Mucosa of stomach (tissue), 1 donor: ENCODE measurements around the gene TSPAN18.
"Not testable (repeated sequence)": the region's sequence is repeated elsewhere in the genome, so short reads cannot be mapped to it uniquely, and the experiment has no call there.

Source experiments
- H3K27me3 ChIP-seq: one replicate; pipeline ENCODE4 v1.7.0; 2013; ENCODE audit warnings: mild to moderate bottlenecking, low read length; ENCODE audit not compliant: control insufficient read depth, insufficient read depth
- H3K36me3 ChIP-seq: one replicate; pipeline ENCODE4 v1.7.0; 2013; ENCODE audit warnings: low read length; ENCODE audit not compliant: control insufficient read depth, insufficient read depth
- H3K4me1 ChIP-seq: one replicate; pipeline ENCODE4 v1.7.0; 2013; ENCODE audit warnings: mild to moderate bottlenecking, low read length; ENCODE audit not compliant: control insufficient read depth, insufficient read depth
- H3K4me3 ChIP-seq: one replicate; pipeline ENCODE4 v1.7.0; 2013; ENCODE audit warnings: low read length
- H3K9ac ChIP-seq: one replicate; pipeline ENCODE4 v1.7.0; 2013; ENCODE audit warnings: mild to moderate bottlenecking, low read length, moderate library complexity
- H3K9me3 ChIP-seq: one replicate; pipeline ENCODE4 v1.7.0; 2013; ENCODE audit warnings: mild to moderate bottlenecking, low read length, moderate library complexity; ENCODE audit not compliant: control insufficient read depth
- donor health status: Pancreatic carcinoma.

TSPAN18 gene

GRCh38 chr11:44863231-44863630, 136.5 kb downstream of the TSPAN18 start:
- Histone ChIP-seq H3K4me3 (no peak overlapping the region), H3K36me3 (no peaks in the 10 kb centered on the region), H3K27me3 (peaks cover under 1% of the 10 kb centered on the region), H3K4me1 (peaks cover 17% of the 10 kb centered on the region), H3K9me3 (no peaks in the 10 kb centered on the region), H3K9ac (no peak overlapping the region)

GRCh38 chr11:44865866-44866272, 139.1 kb downstream of the TSPAN18 start:
- H3K27me3 ChIP-seq: peaks cover 2% of the 10 kb centered on the region
- H3K4me3 ChIP-seq: no peak overlapping the region
- H3K9ac ChIP-seq: no peak overlapping the region
- peaks cover 17% of the 10 kb centered on the region for H3K4me1 ChIP-seq
- no peaks in the 10 kb centered on the region for H3K36me3 ChIP-seq
- H3K9me3 ChIP-seq: no peaks in the 10 kb centered on the region

- peaks cover 17% of the 10 kb centered on the region for H3K4me1 ChIP-seq
- H3K9ac ChIP-seq: no peak overlapping the region
- H3K4me3 ChIP-seq: no peak overlapping the region
- H3K9me3 ChIP-seq: no peaks in the 10 kb centered on the region
- H3K27me3 ChIP-seq: peaks cover 2% of the 10 kb centered on the region
- peaks cover 2% of the 10 kb centered on the region for H3K36me3 ChIP-seq
These were observed 139.5 kb downstream of the TSPAN18 start for GRCh38 chr11:44866286-44866685.

- H3K9me3 ChIP-seq: peaks cover 3% of the 10 kb centered on the region
- peaks cover 5% of the 10 kb centered on the region for H3K36me3 ChIP-seq
- peaks cover 2% of the 10 kb centered on the region for H3K27me3 ChIP-seq
- H3K9ac ChIP-seq: no peak overlapping the region
- H3K4me3 ChIP-seq: no peak overlapping the region
- H3K4me1 ChIP-seq: peaks cover 1% of the 10 kb centered on the region
These were observed 141.3 kb downstream of the TSPAN18 start for GRCh38 chr11:44868021-44868420.

- H3K9ac ChIP-seq: no peak overlapping the region
- no peak overlapping the region for H3K4me3 ChIP-seq
- H3K9me3 ChIP-seq: peaks cover 3% of the 10 kb centered on the region
- peaks cover 2% of the 10 kb centered on the region for H3K27me3 ChIP-seq
- H3K36me3 ChIP-seq: peaks cover 5% of the 10 kb centered on the region
- no peaks in the 10 kb centered on the region for H3K4me1 ChIP-seq
These were observed 142.0 kb downstream of the TSPAN18 start for GRCh38 chr11:44868455-44869421.

- Histone ChIP-seq H3K4me1 (no peaks in the 10 kb centered on the region), H3K9ac (no peak overlapping the region), H3K4me3 (no peak overlapping the region)
These were observed 143.4 kb downstream of the TSPAN18 start for GRCh38 chr11:44870181-44870580.

GRCh38 chr11:44870615-44871176, 143.9 kb downstream of the TSPAN18 start:
- Histone ChIP-seq H3K27me3 (peaks cover 2% of the 10 kb centered on the region), H3K4me1 (no peaks in the 10 kb centered on the region), H3K9ac (no peak overlapping the region), H3K36me3 (peaks cover 5% of the 10 kb centered on the region), H3K9me3 (peaks cover 3% of the 10 kb centered on the region), H3K4me3 (no peak overlapping the region)

More at GRCh38 chr11:44870181-44870580, 143.4 kb downstream of the TSPAN18 start:
- peaks cover 5% of the 10 kb centered on the region for H3K36me3 ChIP-seq
- peaks cover 2% of the 10 kb centered on the region for H3K27me3 ChIP-seq
- peaks cover 3% of the 10 kb centered on the region for H3K9me3 ChIP-seq

- not testable (repeated sequence) for H3K9ac ChIP-seq, H3K9me3 ChIP-seq, H3K4me3 ChIP-seq, H3K36me3 ChIP-seq, H3K27me3 ChIP-seq, H3K4me1 ChIP-seq
These were observed 144.9 kb downstream of the TSPAN18 start for GRCh38 chr11:44871682-44872081.

GRCh38 chr11:44872556-44872955, 145.8 kb downstream of the TSPAN18 start:
- Histone ChIP-seq H3K9ac (no peak overlapping the region), H3K4me3 (no peak overlapping the region), H3K4me1 (peaks cover 2% of the 10 kb centered on the region), H3K9me3 (peaks cover 3% of the 10 kb centered on the region), H3K36me3 (peaks cover 5% of the 10 kb centered on the region), H3K27me3 (peaks cover 2% of the 10 kb centered on the region)

- peaks cover 5% of the 10 kb centered on the region for H3K36me3 ChIP-seq
- H3K9me3 ChIP-seq: peaks cover 3% of the 10 kb centered on the region
- H3K4me3 ChIP-seq: no peak overlapping the region
- H3K27me3 ChIP-seq: no peaks in the 10 kb centered on the region
- H3K9ac ChIP-seq: no peak overlapping the region
- peaks cover 8% of the 10 kb centered on the region for H3K4me1 ChIP-seq
These were observed 146.8 kb downstream of the TSPAN18 start for GRCh38 chr11:44873537-44873936.

- Histone ChIP-seq H3K9me3 (peaks cover 3% of the 10 kb centered on the region), H3K27me3 (no peaks in the 10 kb centered on the region), H3K4me3 (no peak overlapping the region), H3K36me3 (peaks cover 5% of the 10 kb centered on the region), H3K4me1 (peaks cover 8% of the 10 kb centered on the region), H3K9ac (no peak overlapping the region)
These were observed 147.5 kb downstream of the TSPAN18 start for GRCh38 chr11:44874284-44874683.

GRCh38 chr11:44875037-44875436, 148.3 kb downstream of the TSPAN18 start:
- H3K9me3 ChIP-seq: peaks cover 3% of the 10 kb centered on the region
- H3K27me3 ChIP-seq: no peaks in the 10 kb centered on the region
- H3K4me1 ChIP-seq: peaks cover 8% of the 10 kb centered on the region
- H3K9ac ChIP-seq: no peak overlapping the region
- no peak overlapping the region for H3K4me3 ChIP-seq
- peaks cover 5% of the 10 kb centered on the region for H3K36me3 ChIP-seq
